K562 (cell line): Measurements from ENCODE around the gene MYG1. TPM values are rescaled to one million over a fixed set of nuclear protein-coding genes. Genes with fewer than 3 reads are reported as not detected.

ENCODE experiments used
- FOXK1 ChIP-seq: sonication (generic); formaldehyde crosslinking; IDR thresholded peaks from 2 replicates; pipeline ENCODE4 v1.8.0; 2022; ENCODE audit warnings: missing genetic modification reagents, mild to moderate bottlenecking, borderline replicate concordance
- MYNN ChIP-seq, 2 experiments: sonication (generic); formaldehyde crosslinking in 1 of 2; IDR thresholded peaks; 2 replicates each; pipeline versions ENCODE4 v1.5.0 to v1.6.1; 2016 to 2020; ENCODE audit warnings: antibody characterized with exemption in 1 of 2, missing genetic modification reagents in 1 of 2
- NCOA4 ChIP-seq: fragments of 450-650 bp; IDR thresholded peaks from 2 replicates; pipeline ENCODE4 v1.6.1; 2018; ENCODE audit warnings: mild to moderate bottlenecking; ENCODE audit not compliant: partially characterized antibody
- RCOR1 ChIP-seq, 2 experiments: IDR thresholded peaks; 2 replicates each; pipeline ENCODE4 v1.6.1; 2012; ENCODE audit warnings: low read depth in 2 of 2, low read length in 2 of 2, borderline replicate concordance in 1 of 2, improper control_type of control experiment in 1 of 2
- SMAD3 ChIP-seq: fragments of 450-650 bp; formaldehyde crosslinking; conservative IDR thresholded peaks from 2 replicates; pipeline ENCODE4 v1.4.0; 2020; ENCODE audit warnings: mild to moderate bottlenecking
- SMARCC2 ChIP-seq: fragments of 450-650 bp; IDR thresholded peaks from 2 replicates; pipeline ENCODE4 v1.6.1; 2017; ENCODE audit warnings: antibody characterized with exemption, moderate library complexity, mild to moderate bottlenecking, low read depth
- ZNF174 ChIP-seq: fragments of 250-450 bp; sonication (Bioruptor Pico); IDR thresholded peaks from 2 replicates; pipeline ENCODE4 v1.4.0; 2020; ENCODE audit warnings: mild to moderate bottlenecking
- ZNF316 ChIP-seq: fragments of 450-650 bp; IDR thresholded peaks from 2 replicates; pipeline ENCODE4 v1.6.1; 2016
- ZNF561 ChIP-seq: fragments of 450-650 bp; formaldehyde crosslinking; conservative IDR thresholded peaks from 2 replicates; pipeline ENCODE4 v1.4.0; 2020; ENCODE audit warnings: mild to moderate bottlenecking, moderate library complexity
- polyA plus RNA-seq, 8 experiments: library from polyadenylated mRNA; depleted of rRNA in 4 of 8; stranded (reverse) in 5 of 8; unstranded in 3 of 8; fragments of >200 nt; fragmentation: Nextera tagmentation in 2 of 8; fragmentation: Illumina TruSeq in 1 of 8; extraction: Ambion mirVana in 2 of 8; extraction: Trizol in 1 of 8; gene quantifications; 2 replicates each; pipeline versions ENCODE4 v1.2.1 to v1.2.3, GENCODE V29; 2011 to 2014; ENCODE audit warnings: inconsistent platforms in 1 of 8, missing spikeins in 1 of 8
- total RNA-seq, 7 experiments: library from RNA; depleted of rRNA in 6 of 7; stranded (reverse); fragments of >200 nt in 6 of 7; fragmentation: Illumina TruSeq in 2 of 7; extraction: Trizol in 2 of 7; gene quantifications; 2 replicates each; pipeline versions ENCODE4 v1.2.1 to v1.2.3, GENCODE V29; 2011 to 2021; ENCODE audit warnings: low replicate concordance in 1 of 7
- TF ChIP-seq, protein P1 (sequence below), 3 experiments: fragments of 200-800 bp in 1 of 3; fragments of 250-450 bp in 1 of 3; fragments of 450-650 bp in 1 of 3; sonication (Bioruptor Pico) in 1 of 3; sonication (Bioruptor generic) in 1 of 3; formaldehyde crosslinking in 1 of 3; IDR thresholded peaks; 2 replicates each; pipeline versions ENCODE4 v1.6.1 to v1.8.0; 2016 to 2022; ENCODE audit warnings: mild to moderate bottlenecking in 2 of 3, missing genetic modification characterization in 2 of 3, missing compliant biosample characterization in 1 of 3, moderate library complexity in 1 of 3

MYG1 gene
- total and polyA plus RNA-seq, 9 of the 15 experiments (the other 6 are each of a cell fraction or from before 2014, with no cell fraction given): 0.45 to 5.6 (median 2.1) TPM

DNA sequence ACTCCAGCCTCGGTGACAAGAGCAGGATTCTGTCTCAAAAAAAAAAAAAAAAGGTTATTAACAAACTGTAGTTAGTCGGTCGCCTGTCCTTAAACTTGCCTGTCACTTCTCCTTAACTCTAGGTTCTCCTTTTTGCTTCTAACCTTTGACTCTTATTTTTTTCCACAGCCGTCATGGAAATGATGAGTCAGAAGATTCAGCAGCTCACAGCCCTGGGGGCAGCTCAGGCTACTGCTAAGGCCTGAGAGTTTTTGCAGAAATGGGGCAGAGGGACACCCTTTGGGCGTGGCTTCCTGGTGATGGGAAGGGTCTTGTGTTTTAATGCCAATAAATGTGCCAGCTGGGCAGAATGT lies 418 bp upstream of the MYG1 start (continued):
- TF ChIP-seq ZNF174 (CRISPR knock-in tag) (no peak), SMAD3 (CRISPR knock-in tag) (no peak), SMARCC2 (peak; percentile 61; the same call in 1 of the 2 replicates), RCOR1 (IDR thresholded peaks at IDR 0.05; ENCODE audit: borderline replicate concordance in 1 of 2, low read depth in 2 of 2, low read length in 2 of 2) (no peak), MYNN (IDR thresholded peaks at IDR 0.05) (peak; percentile 92), MYNN (CRISPR knock-in tag; IDR thresholded peaks at IDR 0.05) (no peak), ZNF316 (peak; percentile 95), ZNF561 (CRISPR knock-in tag) (no peak), FOXK1 (no peak), NCOA4 (no peak)
- TF ChIP-seq, protein P1, sequence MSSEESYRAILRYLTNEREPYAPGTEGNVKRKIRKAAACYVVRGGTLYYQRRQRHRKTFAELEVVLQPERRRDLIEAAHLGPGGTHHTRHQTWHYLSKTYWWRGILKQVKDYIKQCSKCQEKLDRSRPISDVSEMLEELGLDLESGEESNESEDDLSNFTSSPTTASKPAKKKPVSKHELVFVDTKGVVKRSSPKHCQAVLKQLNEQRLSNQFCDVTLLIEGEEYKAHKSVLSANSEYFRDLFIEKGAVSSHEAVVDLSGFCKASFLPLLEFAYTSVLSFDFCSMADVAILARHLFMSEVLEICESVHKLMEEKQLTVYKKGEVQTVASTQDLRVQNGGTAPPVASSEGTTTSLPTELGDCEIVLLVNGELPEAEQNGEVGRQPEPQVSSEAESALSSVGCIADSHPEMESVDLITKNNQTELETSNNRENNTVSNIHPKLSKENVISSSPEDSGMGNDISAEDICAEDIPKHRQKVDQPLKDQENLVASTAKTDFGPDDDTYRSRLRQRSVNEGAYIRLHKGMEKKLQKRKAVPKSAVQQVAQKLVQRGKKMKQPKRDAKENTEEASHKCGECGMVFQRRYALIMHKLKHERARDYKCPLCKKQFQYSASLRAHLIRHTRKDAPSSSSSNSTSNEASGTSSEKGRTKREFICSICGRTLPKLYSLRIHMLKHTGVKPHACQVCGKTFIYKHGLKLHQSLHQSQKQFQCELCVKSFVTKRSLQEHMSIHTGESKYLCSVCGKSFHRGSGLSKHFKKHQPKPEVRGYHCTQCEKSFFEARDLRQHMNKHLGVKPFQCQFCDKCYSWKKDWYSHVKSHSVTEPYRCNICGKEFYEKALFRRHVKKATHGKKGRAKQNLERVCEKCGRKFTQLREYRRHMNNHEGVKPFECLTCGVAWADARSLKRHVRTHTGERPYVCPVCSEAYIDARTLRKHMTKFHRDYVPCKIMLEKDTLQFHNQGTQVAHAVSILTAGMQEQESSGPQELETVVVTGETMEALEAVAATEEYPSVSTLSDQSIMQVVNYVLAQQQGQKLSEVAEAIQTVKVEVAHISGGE (CRISPR knock-in tag; IDR thresholded peaks at IDR 0.05): no peak
